ENCODE results near the gene ETV3L.

ETV3L gene

GRCh38 chr1:157142765-157143423, 43.3 kb upstream of the ETV3L start:
- H3K4me1 ChIP-seq (ENCODE audit: insufficient read depth, low read length), result peaks cover 13% of the 10 kb centered on the region
- no peak for ATAC-seq (ENCODE audit: insufficient read depth, low read depth)
- H3K27me3 ChIP-seq (ENCODE audit: insufficient read depth, low read length, poor library complexity), result peaks cover 18% of the 10 kb centered on the region
- no peak overlapping the region for H3K4me3 ChIP-seq (ENCODE audit: low read depth in 1 of 2, low read length in 2 of 2)
- DNase-seq, result no peak
- H3K9me3 ChIP-seq (ENCODE audit: insufficient read depth, low read length, severe bottlenecking), result no peaks in the 10 kb centered on the region
- H2AFZ ChIP-seq (ENCODE audit: low read depth, low read length), result no peak overlapping the region
- peaks cover 12% of the 10 kb centered on the region for H3K79me2 ChIP-seq (ENCODE audit: insufficient read depth, low read length)
- no peak overlapping the region for H3K9ac ChIP-seq (ENCODE audit: low read depth, low read length)
- peaks cover 2% of the 10 kb centered on the region; the same call in 1 of the 2 replicates for H4K20me1 ChIP-seq (ENCODE audit: insufficient read depth, low read length)
- no peaks in the 10 kb centered on the region for H3K36me3 ChIP-seq (ENCODE audit: insufficient read depth, low read length)
- no peak for TF ChIP-seq CTCF (IDR thresholded peaks at IDR 0.05; ENCODE audit: borderline replicate concordance, extremely low read depth, low read length, poor library complexity, severe bottlenecking)
- no peak for TF ChIP-seq EZH2 (IDR thresholded peaks at IDR 0.05; ENCODE audit: borderline replicate concordance, low read depth, low read length, severe bottlenecking)
- H3K4me2 ChIP-seq (ENCODE audit: insufficient read depth, low read length), result no peak overlapping the region
- no peak overlapping the region for H3K27ac ChIP-seq (ENCODE audit: low read length)

- Histone ChIP-seq H3K9me3 (ENCODE audit: insufficient read depth, low read length, severe bottlenecking) (no peaks in the 10 kb centered on the region), H3K9ac (ENCODE audit: low read depth, low read length) (no peak overlapping the region), H4K20me1 (ENCODE audit: insufficient read depth, low read length) (peaks cover 9% of the 10 kb centered on the region), H3K27ac (ENCODE audit: low read length) (no peak overlapping the region), H3K36me3 (ENCODE audit: insufficient read depth, low read length) (no peaks in the 10 kb centered on the region), H3K4me3 (ENCODE audit: low read depth in 1 of 2, low read length in 2 of 2) (no peak overlapping the region), H3K79me2 (ENCODE audit: insufficient read depth, low read length) (peaks cover 19% of the 10 kb centered on the region), H3K4me2 (ENCODE audit: insufficient read depth, low read length) (no peak overlapping the region), H2AFZ (ENCODE audit: low read depth, low read length) (no peak overlapping the region), H3K27me3 (ENCODE audit: insufficient read depth, low read length, poor library complexity) (peaks cover 15% of the 10 kb centered on the region), H3K4me1 (ENCODE audit: insufficient read depth, low read length) (peaks cover 15% of the 10 kb centered on the region)
- no peak for ATAC-seq (ENCODE audit: insufficient read depth, low read depth)
- no peak for DNase-seq
- TF ChIP-seq EZH2 (IDR thresholded peaks at IDR 0.05; ENCODE audit: borderline replicate concordance, low read depth, low read length, severe bottlenecking) (no peak), CTCF (IDR thresholded peaks at IDR 0.05; ENCODE audit: borderline replicate concordance, extremely low read depth, low read length, poor library complexity, severe bottlenecking) (no peak)
Measured at GRCh38 chr1:157142201-157142600, 42.6 kb upstream of the ETV3L start.

DNA sequence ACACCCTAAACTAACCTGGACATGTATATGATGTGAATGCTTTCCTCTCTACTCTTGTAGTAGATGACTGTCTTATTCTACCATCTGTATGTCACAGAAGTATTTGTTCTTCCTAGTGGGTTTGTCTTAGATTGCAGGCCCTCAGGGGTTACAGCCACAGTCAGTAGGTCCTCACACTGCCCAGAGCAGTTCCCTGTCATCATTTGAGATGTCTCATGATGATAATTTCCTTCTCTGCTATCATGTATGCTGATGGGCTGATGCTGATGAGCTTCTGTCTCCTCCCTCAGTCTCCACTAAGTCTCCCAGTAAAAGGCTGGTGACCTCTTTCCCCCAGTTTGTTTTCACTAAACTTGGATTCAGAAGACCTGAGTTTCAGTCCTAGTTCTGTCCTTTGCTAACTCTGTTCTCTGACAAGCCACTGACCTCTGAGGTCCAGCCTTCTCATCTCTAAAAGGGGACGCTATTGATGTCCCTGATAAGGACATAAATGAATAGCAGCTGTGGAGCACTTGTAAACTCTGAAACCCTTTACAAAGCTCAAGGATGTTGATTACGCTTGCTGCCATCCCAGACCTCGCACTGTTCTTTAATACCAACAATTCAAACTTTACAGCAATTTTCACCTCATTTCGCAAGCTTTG, 41.7 kb upstream of the ETV3L start:
- no peak overlapping the region for H3K9ac ChIP-seq (ENCODE audit: low read depth, low read length)
- TF ChIP-seq EZH2 (IDR thresholded peaks at IDR 0.05; ENCODE audit: borderline replicate concordance, low read depth, low read length, severe bottlenecking) (no peak), CTCF (IDR thresholded peaks at IDR 0.05; ENCODE audit: borderline replicate concordance, extremely low read depth, low read length, poor library complexity, severe bottlenecking) (no peak)
- H3K4me3 ChIP-seq (ENCODE audit: low read depth in 1 of 2, low read length in 2 of 2), result no peak overlapping the region
- H3K36me3 ChIP-seq (ENCODE audit: insufficient read depth, low read length), result peaks cover 2% of the 10 kb centered on the region; the same call in 1 of the 2 replicates
- peaks cover 23% of the 10 kb centered on the region for H3K4me1 ChIP-seq (ENCODE audit: insufficient read depth, low read length)
- H2AFZ ChIP-seq (ENCODE audit: low read depth, low read length), result no peak overlapping the region
- peaks cover 28% of the 10 kb centered on the region for H3K79me2 ChIP-seq (ENCODE audit: insufficient read depth, low read length)
- H4K20me1 ChIP-seq (ENCODE audit: insufficient read depth, low read length), result peaks cover 18% of the 10 kb centered on the region
- no peak overlapping the region for H3K4me2 ChIP-seq (ENCODE audit: insufficient read depth, low read length)
- ATAC-seq (ENCODE audit: insufficient read depth, low read depth), result no peak
- peaks cover 10% of the 10 kb centered on the region for H3K27me3 ChIP-seq (ENCODE audit: insufficient read depth, low read length, poor library complexity)
- no peak overlapping the region for H3K27ac ChIP-seq (ENCODE audit: low read length)
- H3K9me3 ChIP-seq (ENCODE audit: insufficient read depth, low read length, severe bottlenecking), result no peaks in the 10 kb centered on the region
- no peak for DNase-seq

Data from DND-41 (cell line).